Stomach (tissue), 4 donors: ENCODE results near the gene CCDC136.

Experiments used
- CTCF ChIP-seq, 7 experiments: fragments of 450-650 bp in 4 of 7; fragments of 200-600 bp in 3 of 7; sonication (generic) in 3 of 7; IDR thresholded peaks; one replicate each; pipeline ENCODE4 v1.5.1; 2016 to 2019; ENCODE audit warnings: antibody characterized with exemption in 7 of 7, control low read depth in 2 of 7, mild to moderate bottlenecking in 1 of 7
- POLR2A ChIP-seq, 4 donors: fragments of 450-650 bp; IDR thresholded peaks; one replicate each; pipeline ENCODE4 v1.6.1; 2016; ENCODE audit warnings: antibody characterized with exemption in 4 of 4, control low read depth in 2 of 4, mild to moderate bottlenecking in 1 of 4, moderate library complexity in 1 of 4
- POLR2AphosphoS5 ChIP-seq, 3 donors: sonication (generic); formaldehyde crosslinking; IDR thresholded peaks; one replicate each; pipeline ENCODE4 v1.6.1; 2016; ENCODE audit warnings: antibody characterized with exemption in 3 of 3

GRCh38 chr7:128811631-128812430 is 20.1 kb downstream of the CCDC136 start:
- no peak for TF ChIP-seq CTCF (IDR thresholded peaks at IDR 0.05)
- no peak for TF ChIP-seq POLR2A (IDR thresholded peaks at IDR 0.05)
- TF ChIP-seq POLR2AphosphoS5 (IDR thresholded peaks at IDR 0.05) = no peak
